Rectal smooth muscle tissue (tissue), 1 donor: ENCODE data around the gene BNC2.

Experiments
- H3K27ac ChIP-seq: one replicate; pipeline ENCODE4 v1.7.0; 2013; ENCODE audit warnings: low read depth, low read length, inconsistent platforms
- H3K27me3 ChIP-seq: one replicate; pipeline ENCODE4 v1.7.0; 2013; ENCODE audit warnings: low read length; ENCODE audit not compliant: control insufficient read depth, insufficient read depth
- H3K36me3 ChIP-seq: one replicate; pipeline ENCODE4 v1.7.0; 2013; ENCODE audit warnings: low read length; ENCODE audit not compliant: control insufficient read depth, insufficient read depth
- H3K4me1 ChIP-seq: one replicate; pipeline ENCODE4 v1.7.0; 2013; ENCODE audit warnings: low read length; ENCODE audit not compliant: control insufficient read depth, insufficient read depth
- H3K4me3 ChIP-seq: one replicate; pipeline ENCODE4 v1.7.0; 2013; ENCODE audit warnings: low read length
- H3K9ac ChIP-seq: one replicate; pipeline ENCODE4 v1.7.0; 2013; ENCODE audit warnings: low read length

The BNC2 gene

DNA sequence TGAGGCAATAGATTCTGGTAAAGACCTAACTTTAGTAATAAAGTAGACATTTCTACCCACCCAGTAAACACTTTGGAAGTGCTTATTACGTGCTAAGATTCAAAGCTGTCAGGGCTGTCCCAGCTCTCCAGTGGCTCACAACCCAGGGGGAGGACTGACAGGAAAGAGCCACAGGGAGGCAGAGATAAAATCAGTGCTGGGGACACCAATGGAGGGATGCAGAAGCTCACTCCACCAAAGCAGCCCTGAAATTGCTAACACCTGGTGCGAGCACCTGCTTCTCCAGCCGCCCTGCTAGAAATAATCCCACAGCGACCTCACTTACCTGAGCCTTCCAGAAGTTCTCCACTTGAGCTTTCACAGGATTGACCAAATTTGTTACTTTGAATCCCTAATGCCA lies 501.0 kb downstream of the BNC2 start:
- Histone ChIP-seq H3K4me1 (no peaks in the 10 kb centered on the region), H3K36me3 (no peaks in the 10 kb centered on the region), H3K27ac (no peak overlapping the region), H3K27me3 (no peaks in the 10 kb centered on the region), H3K4me3 (no peak overlapping the region), H3K9ac (no peak overlapping the region)

- Histone ChIP-seq H3K9ac (no peak overlapping the region), H3K27me3 (no peaks in the 10 kb centered on the region), H3K27ac (no peak overlapping the region), H3K36me3 (no peaks in the 10 kb centered on the region), H3K4me3 (no peak overlapping the region), H3K4me1 (no peaks in the 10 kb centered on the region)
Measured at GRCh38 chr9:16368237-16369087, 502.0 kb downstream of the BNC2 start.

DNA sequence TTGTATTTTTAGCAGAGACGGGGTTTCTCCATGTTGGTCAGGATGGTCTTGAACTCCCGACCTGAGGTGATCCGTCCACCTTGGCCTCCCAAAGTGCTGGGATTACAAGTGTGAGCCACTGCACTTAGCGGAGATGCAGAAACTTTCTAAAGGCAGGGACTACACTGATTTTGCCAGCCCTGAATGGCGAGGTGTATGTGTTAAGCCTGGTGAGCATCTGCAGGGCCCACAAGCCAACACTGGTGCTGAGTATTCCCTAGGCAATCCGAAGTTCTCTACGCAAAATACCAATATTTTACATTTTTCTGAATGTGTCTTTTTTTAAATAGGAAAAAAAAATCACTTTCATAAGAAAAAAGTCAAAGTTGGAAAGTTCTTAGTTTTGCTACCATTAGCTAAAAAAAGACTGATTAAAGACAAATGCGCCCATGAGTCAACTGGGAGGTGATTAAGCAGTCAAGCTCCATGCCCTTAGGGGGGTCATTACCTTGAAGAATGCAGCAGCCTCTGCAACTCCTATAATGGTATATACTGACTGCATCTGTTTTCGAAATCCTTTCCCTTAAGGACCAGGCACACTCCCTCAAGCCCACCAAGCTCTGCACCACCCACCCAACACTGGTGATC lies 502.8 kb downstream of the BNC2 start:
- no peak overlapping the region for H3K4me3 ChIP-seq
- H3K27me3 ChIP-seq: no peaks in the 10 kb centered on the region
- no peak overlapping the region for H3K27ac ChIP-seq
- no peaks in the 10 kb centered on the region for H3K4me1 ChIP-seq
- H3K36me3 ChIP-seq: no peaks in the 10 kb centered on the region
- no peak overlapping the region for H3K9ac ChIP-seq

- H3K27ac ChIP-seq: no peak overlapping the region
- no peaks in the 10 kb centered on the region for H3K4me1 ChIP-seq
- no peak overlapping the region for H3K4me3 ChIP-seq
- no peak overlapping the region for H3K9ac ChIP-seq
- H3K27me3 ChIP-seq: no peaks in the 10 kb centered on the region
- no peaks in the 10 kb centered on the region for H3K36me3 ChIP-seq
Measured at GRCh38 chr9:16364347-16364746, 506.1 kb downstream of the BNC2 start.

DNA sequence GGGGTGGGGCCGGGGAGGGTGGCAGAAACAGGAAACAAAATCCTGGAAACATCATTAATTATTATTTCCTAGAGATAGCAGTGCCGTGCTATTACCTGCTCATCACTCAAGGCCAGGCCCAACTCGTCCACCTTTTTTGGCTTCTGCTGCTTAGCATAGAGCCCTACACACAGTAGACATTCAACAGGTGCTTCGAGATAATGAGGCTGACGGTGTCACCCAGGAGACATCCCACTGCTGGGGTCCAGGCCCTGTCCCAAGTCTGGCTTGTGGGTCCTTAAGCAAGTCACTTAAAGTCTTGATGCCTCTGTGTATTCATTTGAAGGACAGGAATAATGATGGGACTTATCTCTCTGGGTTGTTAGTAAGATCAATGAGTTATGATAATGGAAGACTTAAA lies 506.6 kb downstream of the BNC2 start:
- Histone ChIP-seq H3K27me3 (no peaks in the 10 kb centered on the region), H3K36me3 (no peaks in the 10 kb centered on the region), H3K27ac (no peak overlapping the region), H3K4me1 (no peaks in the 10 kb centered on the region), H3K4me3 (no peak overlapping the region), H3K9ac (no peak overlapping the region)

DNA sequence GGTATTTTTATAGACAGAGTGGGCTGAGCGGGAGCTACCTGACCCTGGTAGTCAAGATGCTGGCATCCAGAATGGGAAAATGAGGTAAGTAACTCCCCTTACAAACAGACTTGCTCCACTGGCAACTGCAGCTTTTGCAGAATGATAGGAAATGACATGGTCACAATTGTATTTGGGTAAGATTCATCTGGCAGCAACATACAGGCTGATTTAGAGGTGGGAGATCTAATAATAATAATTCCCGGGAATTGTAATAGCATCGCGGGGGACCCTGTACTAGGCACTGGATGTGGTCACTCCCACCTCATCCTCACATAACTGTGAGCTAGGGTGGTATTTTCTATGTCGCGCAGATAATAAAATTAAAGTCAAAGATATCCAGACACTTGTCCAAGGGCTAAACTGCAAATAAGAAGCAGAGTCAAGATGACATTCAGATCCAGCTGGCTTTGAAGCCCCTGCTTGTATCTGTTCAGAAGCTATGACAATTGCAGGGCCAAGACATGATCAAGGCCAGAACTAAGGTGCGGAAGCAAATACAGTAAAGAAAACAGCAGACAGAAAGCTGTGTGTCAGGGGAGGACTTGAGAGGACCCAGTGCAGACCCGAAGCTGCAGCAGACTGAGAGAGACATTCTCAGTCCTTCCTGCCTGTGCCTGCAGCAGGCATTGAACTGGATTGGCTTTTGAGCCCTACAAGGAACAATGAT lies 507.2 kb downstream of the BNC2 start:
- H3K27ac ChIP-seq: no peak overlapping the region
- no peak overlapping the region for H3K9ac ChIP-seq
- H3K36me3 ChIP-seq: no peaks in the 10 kb centered on the region
- no peaks in the 10 kb centered on the region for H3K4me1 ChIP-seq
- H3K27me3 ChIP-seq: no peaks in the 10 kb centered on the region
- H3K4me3 ChIP-seq: no peak overlapping the region

DNA sequence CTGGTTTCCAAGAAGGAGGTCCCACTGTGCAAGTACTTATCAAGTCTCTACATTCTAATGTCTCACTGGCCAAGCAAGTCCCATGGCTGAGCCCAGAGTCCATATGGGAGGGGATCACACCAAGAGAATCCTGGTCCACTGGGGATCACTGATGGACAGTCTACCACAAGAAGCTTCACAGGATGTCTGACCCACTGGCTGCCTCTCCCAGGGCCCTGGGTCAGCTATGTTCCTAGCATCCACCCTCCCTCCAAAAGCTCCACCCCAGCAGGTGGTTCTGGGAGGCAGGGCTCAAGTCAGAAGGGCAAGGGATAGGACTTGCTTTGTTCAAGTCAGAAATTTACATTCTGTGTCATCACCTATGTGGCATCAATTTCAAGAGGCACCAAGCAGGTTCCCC lies 508.5 kb downstream of the BNC2 start:
- Histone ChIP-seq H3K4me1 (no peaks in the 10 kb centered on the region), H3K36me3 (no peaks in the 10 kb centered on the region), H3K9ac (no peak overlapping the region), H3K27me3 (no peaks in the 10 kb centered on the region), H3K4me3 (no peak overlapping the region), H3K27ac (no peak overlapping the region)

DNA sequence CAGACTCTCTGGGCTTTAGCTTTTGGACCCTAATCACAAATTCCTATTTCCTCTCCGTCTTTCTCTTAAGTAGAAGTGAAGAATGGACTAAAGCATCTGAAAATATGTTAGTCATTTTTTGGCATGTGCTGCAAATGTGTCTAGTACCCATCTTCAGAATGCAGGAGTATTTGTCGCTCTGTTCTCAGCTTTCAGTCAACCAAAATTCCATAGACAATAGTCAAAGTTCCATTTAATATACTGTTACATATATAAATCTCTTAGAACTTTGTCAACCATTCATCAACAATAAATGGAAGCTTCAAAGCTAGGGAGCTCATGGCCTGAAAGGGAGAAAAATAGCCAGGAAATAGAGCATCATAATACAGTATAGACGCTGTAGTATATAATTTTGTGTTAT lies 509.4 kb downstream of the BNC2 start:
- Histone ChIP-seq H3K36me3 (no peaks in the 10 kb centered on the region), H3K27ac (no peak overlapping the region), H3K4me3 (no peak overlapping the region), H3K27me3 (no peaks in the 10 kb centered on the region), H3K4me1 (no peaks in the 10 kb centered on the region), H3K9ac (no peak overlapping the region)

- no peak overlapping the region for H3K9ac ChIP-seq
Measured at GRCh38 chr9:16360247-16360646, 510.2 kb downstream of the BNC2 start.

More at GRCh38 chr9:16360247-16360646, 510.2 kb downstream of the BNC2 start:
- Histone ChIP-seq H3K36me3 (no peaks in the 10 kb centered on the region), H3K4me3 (no peak overlapping the region), H3K4me1 (no peaks in the 10 kb centered on the region), H3K27ac (no peak overlapping the region), H3K27me3 (no peaks in the 10 kb centered on the region)
